Aorta (tissue), 5 donors: ENCODE results near the gene BTBD6. TPM values are rescaled to one million over a fixed set of nuclear protein-coding genes. Genes with fewer than 3 reads are reported as not detected.

Experiments used
- ATAC-seq: fragments of 200-7000 bp; cut with Tn5 transposase; one replicate; pipeline ENCODE4 v1.9.1; 2022; ENCODE audit warnings: moderate library complexity; ENCODE audit not compliant: low FRiP score
- DNase-seq, 2 donors: peaks; one replicate each; pipeline ENCODE4 v3.0.0-alpha.2; 2020
- H3K27ac ChIP-seq, 2 donors: one replicate each; pipeline ENCODE4 v1.5.1; 2013; ENCODE audit warnings: low read length in 2 of 2, mild to moderate bottlenecking in 2 of 2, moderate library complexity in 2 of 2, control low read depth in 1 of 2, inconsistent platforms in 1 of 2, low read depth in 1 of 2
- H3K27me3 ChIP-seq, 2 donors: one replicate each; pipeline ENCODE4 v1.6.1; 2013; ENCODE audit warnings: control low read depth in 1 of 2, low read length in 1 of 2, mild to moderate bottlenecking in 1 of 2, moderate library complexity in 1 of 2; ENCODE audit not compliant: insufficient read depth in 2 of 2, control insufficient read depth in 1 of 2
- H3K36me3 ChIP-seq, 2 donors: one replicate each; pipeline ENCODE4 v1.6.1; 2013; ENCODE audit warnings: control low read depth in 1 of 2, low read length in 1 of 2, mild to moderate bottlenecking in 1 of 2; ENCODE audit not compliant: insufficient read depth in 2 of 2, control insufficient read depth in 1 of 2
- H3K4me1 ChIP-seq, 2 donors: one replicate each; pipeline ENCODE4 v1.6.1; 2013; ENCODE audit warnings: low read length in 2 of 2, control low read depth in 1 of 2, mild to moderate bottlenecking in 1 of 2, moderate library complexity in 1 of 2; ENCODE audit not compliant: insufficient read depth in 2 of 2, control insufficient read depth in 1 of 2
- H3K4me3 ChIP-seq, 2 donors: one replicate each; pipeline ENCODE4 v1.5.1; 2013; ENCODE audit warnings: low read length in 2 of 2, control low read depth in 1 of 2, mild to moderate bottlenecking in 1 of 2
- H3K9me3 ChIP-seq: one replicate; pipeline ENCODE4 v1.6.1; 2013; ENCODE audit warnings: mild to moderate bottlenecking, low read length; ENCODE audit not compliant: control insufficient read depth
- WGBS, 2 donors: extraction: QIAGEN DNeasy Blood & Tissue Kit; methylation state at CpG; one replicate each; pipeline ENCODE4 v1.1.7; 2013; 5-methylcytosine and 5-hydroxymethylcytosine counted together
- intact Hi-C, 2 donors: fragments of 100-400 bp; cut with DNase I; formaldehyde crosslinking; loops; one replicate each; pipeline versions ENCODE4 v1.14.2 to v1.15.0; 2022
- polyA plus RNA-seq, 2 donors: library from polyadenylated mRNA; stranded (reverse); fragments of 200-250 nt; gene quantifications; one replicate each; pipeline ENCODE4 v1.2.3, GENCODE V29; 2013
- total RNA-seq, 2 donors: library from RNA; stranded (reverse); fragmentation: NEBNext Ultra II Directional; extraction: Animal tissue kit (Norgen Biotek cat#: 25700); gene quantifications; one replicate each; pipeline ENCODE4 v1.2.1, GENCODE V29; 2021
- donor health status: healthy with polysubstance abuse.
- donor health status: Bipolar disorder and iron deficiency.
- donor health status: DM: no; HTN: no; CAD: no.
- donor health status: DM: no; HTN: no; CAD: no.
- donor health status: DM: yes; HTN: yes; CAD: no.

BTBD6 gene
- total and polyA plus RNA-seq, 4 donors = 39.1 to 99.4 (median 42.8) TPM

DNA sequence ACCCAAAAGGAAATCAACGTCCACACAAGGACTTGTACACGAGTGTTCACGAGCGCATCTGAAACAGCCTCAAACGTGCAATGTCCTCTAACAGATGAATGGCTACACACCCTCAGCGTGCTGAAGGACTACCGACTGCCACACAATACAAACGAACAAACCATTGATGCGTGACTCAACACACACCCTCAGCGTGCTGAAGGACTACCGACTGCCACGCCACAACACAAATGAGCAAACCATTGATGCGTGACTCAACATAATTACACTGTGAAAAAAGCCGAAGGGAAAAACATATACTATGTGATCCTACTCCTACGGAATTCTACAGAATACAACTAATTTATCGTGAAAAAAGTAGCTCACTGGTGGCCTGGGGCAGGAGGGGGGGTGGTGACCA, 25.1 kb upstream of the BTBD6 start:
- ATAC-seq (no peak), DNase-seq (no peak)
- Histone ChIP-seq H3K4me1 (no peaks in the 10 kb centered on the region), H3K9me3 (no peaks in the 10 kb centered on the region), H3K27me3 (no peaks in the 10 kb centered on the region), H3K36me3 (peaks cover 0 to 5% of the 10 kb centered on the region in 2 donors), H3K27ac (no peak overlapping the region), H3K4me3 (no peak overlapping the region)
- intact Hi-C loops = no loop called here
- 92 to 94% methylated on average over 16 of the region's 16 CpGs for WGBS, 2 donors

DNA sequence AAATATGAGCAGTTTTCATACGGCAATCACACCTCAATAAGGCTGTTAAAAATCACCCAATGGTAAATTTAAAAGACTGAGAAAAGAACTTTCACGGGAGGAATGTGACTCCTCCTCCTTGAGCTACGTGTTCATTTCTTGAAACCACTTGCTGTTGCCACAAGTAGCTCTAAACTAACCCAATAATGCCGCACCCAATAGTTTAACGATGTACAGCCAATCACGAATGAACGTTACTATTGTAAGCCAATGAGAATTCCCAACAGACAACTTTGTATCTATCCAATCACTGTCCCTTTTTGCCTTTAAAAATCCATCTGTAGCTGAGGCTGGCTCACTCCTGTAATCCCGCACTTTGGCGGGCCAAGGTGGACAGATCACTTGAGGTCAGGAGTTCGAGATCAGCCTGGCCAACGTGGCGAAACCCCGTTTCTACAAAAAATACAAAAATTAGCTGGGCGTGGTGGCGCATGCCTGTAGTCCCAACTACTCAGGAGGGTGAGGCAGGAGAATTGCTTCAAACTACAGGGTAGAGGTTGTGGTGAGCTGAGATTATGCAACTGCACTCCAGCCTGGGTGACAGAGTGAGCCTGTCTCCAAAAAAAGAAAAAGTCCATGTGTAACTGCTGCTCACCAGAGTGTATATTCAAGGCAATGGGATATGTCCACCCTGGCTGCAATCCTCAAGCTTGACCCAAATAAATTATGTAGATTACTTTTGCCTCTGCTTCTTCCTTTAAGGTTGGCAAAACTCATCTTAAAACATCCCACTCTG, 24.4 kb upstream of the BTBD6 start:
- ATAC-seq (no peak), DNase-seq (no peak)
- intact Hi-C loops = no loop called here
- Histone ChIP-seq H3K4me1 (no peaks in the 10 kb centered on the region), H3K27ac (no peak overlapping the region), H3K36me3 (peaks cover 0 to 5% of the 10 kb centered on the region in 2 donors), H3K4me3 (no peak overlapping the region), H3K27me3 (no peaks in the 10 kb centered on the region), H3K9me3 (no peaks in the 10 kb centered on the region)
- 92 to 95% methylated on average over 15 of the region's 15 CpGs for WGBS, 2 donors

DNA sequence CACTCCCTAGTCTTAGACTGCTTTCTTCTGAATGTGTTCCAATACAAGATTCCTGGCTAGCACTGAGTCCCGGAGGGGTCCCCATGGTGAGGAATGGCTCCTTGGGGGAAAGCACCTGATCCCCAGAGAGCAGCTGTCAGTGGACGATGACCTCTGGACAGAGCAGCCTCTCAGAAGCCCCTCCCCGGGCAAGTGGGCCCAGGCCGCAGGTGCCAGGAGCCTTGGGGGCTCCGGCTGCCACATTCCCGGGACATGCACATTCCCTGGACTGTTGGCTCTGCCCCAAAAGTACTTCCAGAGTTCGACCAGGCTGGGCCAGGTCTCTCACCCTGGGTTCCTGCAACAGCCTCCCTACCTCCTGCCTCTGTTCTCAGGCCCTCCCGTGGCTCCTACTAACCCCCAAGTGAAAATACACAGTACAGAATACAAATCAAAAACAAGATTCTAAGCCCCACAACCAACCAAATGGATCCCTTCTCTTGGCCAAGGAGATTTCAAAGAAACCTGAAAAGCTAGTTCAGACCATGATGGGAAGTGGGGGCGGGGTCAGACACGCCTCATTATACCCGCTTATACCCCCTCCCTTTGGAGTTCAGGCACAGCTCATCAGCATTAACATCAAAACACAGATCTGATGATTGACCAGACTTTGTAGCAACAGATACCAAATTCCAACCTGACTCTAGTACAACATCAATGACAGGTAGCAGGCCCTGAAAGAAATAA, 23.3 kb upstream of the BTBD6 start:
- ATAC-seq = no peak
- H3K4me1 ChIP-seq = no peaks in the 10 kb centered on the region
- no peak overlapping the region for H3K4me3 ChIP-seq
- 83 to 86% methylated on average over 11 of the region's 11 CpGs for WGBS, 2 donors
- no peak overlapping the region for H3K27ac ChIP-seq
- H3K36me3 ChIP-seq = peaks cover 0 to 3% of the 10 kb centered on the region in 2 donors
- no peak for DNase-seq
- H3K27me3 ChIP-seq = no peaks in the 10 kb centered on the region
- intact Hi-C loops = no loop called here
- H3K9me3 ChIP-seq = no peaks in the 10 kb centered on the region

DNA sequence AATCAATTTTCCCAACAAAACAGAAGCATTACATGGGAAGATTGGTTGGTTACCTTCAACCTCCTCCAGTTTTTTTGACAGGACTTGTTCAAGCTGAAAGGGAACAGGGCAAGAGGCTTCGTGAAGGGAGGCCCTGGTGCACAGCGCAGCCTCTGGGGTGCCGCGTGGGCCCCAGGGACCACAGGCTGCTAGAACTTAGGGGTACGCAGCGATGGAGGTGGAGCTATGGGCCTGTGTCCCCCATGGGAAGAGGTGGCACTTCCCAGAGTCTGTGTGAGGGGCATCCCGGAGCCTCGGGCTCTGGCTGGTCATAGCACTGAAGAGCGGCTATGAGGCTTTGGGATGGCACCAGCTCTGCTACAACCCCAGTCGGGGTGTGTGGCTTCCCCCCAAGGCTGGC, 22.1 kb upstream of the BTBD6 start:
- H3K36me3 ChIP-seq = peaks cover 0 to 3% of the 10 kb centered on the region in 2 donors
- DNase-seq (no peak), ATAC-seq (peak; percentile 33)
- intact Hi-C loops = no loop called here
- no peak overlapping the region for H3K27ac ChIP-seq
- H3K9me3 ChIP-seq = no peaks in the 10 kb centered on the region
- no peaks in the 10 kb centered on the region for H3K4me1 ChIP-seq
- H3K4me3 ChIP-seq = no peak overlapping the region
- 98 to 99% methylated on average over 10 of the region's 10 CpGs for WGBS, 2 donors
- H3K27me3 ChIP-seq = no peaks in the 10 kb centered on the region

DNA sequence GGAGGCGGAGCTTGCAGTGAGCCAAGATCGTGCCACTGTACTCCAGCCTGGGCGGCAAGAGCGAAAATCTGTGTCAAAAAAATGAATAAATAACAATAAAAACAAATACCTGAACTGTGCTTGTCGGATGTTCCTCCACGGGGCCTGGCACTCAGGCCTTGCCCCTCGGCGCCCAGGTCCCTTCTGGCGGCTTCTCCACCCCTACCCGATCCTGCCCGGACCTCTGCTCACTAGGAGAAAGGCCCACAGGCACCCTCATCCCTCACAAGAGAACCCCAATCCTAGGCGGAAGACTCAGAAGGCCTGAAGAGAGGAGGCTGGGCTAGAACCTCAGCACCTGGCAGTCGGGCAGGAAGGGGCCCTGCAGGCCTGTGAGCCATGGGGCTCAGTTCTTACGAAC, 21.0 kb upstream of the BTBD6 start:
- Histone ChIP-seq H3K4me3 (no peak overlapping the region), H3K27me3 (no peaks in the 10 kb centered on the region), H3K9me3 (no peaks in the 10 kb centered on the region), H3K27ac (no peak overlapping the region), H3K4me1 (no peaks in the 10 kb centered on the region), H3K36me3 (peaks cover 0 to 3% of the 10 kb centered on the region in 2 donors)
- intact Hi-C loops = no loop called here
- WGBS, 2 donors = 98% methylated on average over 12 to 14 of the region's 14 CpGs
- ATAC-seq (no peak), DNase-seq (no peak)

DNA sequence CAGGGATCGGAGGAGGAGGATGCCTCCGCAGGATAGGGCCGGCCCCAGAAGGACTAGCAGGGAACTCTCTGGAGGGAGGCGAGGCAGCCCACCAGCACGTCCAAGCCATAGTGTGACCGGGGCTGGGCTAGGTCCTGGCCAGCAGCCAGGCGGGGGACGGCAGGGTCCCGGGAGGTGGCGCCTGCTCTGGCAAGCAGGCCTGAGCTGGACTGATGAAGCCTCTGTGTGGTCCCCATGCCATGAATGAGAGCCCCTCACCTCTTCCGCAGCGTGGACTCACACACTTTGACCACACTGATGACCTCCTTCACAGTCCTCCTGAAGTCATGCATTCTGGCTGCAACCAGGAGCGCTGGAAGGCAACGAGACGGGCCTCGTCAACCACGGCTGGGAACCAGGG, 19.8 kb upstream of the BTBD6 start:
- 69 to 71% methylated on average over 17 of the region's 17 CpGs for WGBS, 2 donors
- ATAC-seq = no peak
- Histone ChIP-seq H3K27ac (no peak overlapping the region), H3K4me1 (no peaks in the 10 kb centered on the region), H3K36me3 (peaks cover 0 to 3% of the 10 kb centered on the region in 2 donors), H3K9me3 (no peaks in the 10 kb centered on the region), H3K27me3 (no peaks in the 10 kb centered on the region), H3K4me3 (no peak overlapping the region)
- no peak for DNase-seq
- intact Hi-C loops = no loop called here

DNA sequence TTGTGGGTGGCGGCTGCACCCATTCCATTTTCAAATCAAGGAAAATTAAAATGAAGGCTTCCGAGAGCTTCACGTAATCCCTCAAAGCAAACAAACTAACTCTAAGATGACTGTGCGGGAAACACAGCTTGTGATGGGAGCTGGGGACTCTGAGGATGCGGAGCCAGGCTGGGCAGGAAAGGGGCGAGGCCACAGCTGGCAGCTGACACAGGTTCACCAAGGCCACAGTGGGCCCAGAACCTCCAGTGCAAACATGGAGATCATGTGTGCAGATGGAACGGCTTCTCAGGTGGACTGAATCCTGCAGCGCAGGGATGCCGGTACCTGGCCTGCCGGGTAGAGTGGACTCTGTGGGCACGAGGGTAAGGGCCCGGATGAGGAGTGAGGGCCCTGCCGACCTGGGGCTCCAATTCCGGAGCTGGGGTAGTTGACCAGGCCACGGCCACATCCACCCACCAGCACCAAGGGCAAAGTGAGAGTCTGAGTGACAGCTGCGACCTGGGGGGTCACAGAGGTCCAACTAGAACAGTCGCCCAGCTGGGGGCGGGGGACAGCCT, 19.2 kb upstream of the BTBD6 start:
- no peaks in the 10 kb centered on the region for H3K27me3 ChIP-seq
- H3K27ac ChIP-seq = no peak overlapping the region
- ATAC-seq = no peak
- no peak for DNase-seq
- no peaks in the 10 kb centered on the region for H3K9me3 ChIP-seq
- WGBS, 2 donors = 92 to 93% methylated on average over 18 of the region's 18 CpGs
- intact Hi-C loops = no loop called here
- no peaks in the 10 kb centered on the region for H3K4me1 ChIP-seq
- H3K4me3 ChIP-seq = no peak overlapping the region
- H3K36me3 ChIP-seq = peaks cover 0 to 3% of the 10 kb centered on the region in 2 donors

DNA sequence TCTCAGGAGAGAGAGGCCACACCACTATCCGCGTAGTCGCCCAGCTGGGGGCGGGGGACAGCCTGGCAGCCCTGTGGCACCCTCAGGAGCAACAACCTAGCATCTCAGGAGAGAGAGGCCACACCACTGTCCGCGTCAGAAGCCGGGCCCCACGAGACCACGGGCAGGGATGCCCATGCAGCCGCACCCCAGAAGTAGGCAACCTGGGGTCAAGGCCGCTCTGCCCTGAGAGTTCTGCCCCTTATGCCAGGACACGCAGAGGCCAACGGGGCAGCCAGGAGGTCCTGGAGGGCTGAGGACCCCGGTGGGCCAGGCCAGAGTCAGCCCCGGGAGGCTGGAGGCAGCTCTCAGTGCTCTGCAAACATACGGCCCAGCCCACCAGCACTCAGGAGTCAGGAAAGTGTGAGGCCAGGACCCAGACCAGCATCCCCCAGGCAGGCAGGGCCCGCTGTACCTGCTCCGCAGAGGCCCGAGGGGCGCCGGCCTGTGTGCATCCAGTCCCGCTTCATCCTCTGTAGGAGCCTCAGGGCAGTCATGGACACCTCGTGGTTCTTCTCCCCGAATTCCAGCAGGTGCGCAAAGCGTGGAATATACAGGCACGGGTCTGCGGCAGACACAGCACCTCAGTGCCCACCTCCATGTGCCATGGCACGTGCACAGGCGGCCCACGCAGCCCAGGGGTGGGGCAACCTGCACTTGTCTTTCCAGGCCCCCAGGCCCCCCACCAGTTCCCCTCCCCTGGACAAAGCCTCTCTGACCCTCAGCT, 7.3 kb upstream of the BTBD6 start:
- no peaks in the 10 kb centered on the region for H3K9me3 ChIP-seq
- ATAC-seq (no peak), DNase-seq (no peak)
- no peaks in the 10 kb centered on the region for H3K4me1 ChIP-seq
- H3K4me3 ChIP-seq = no peak overlapping the region
- WGBS, 2 donors = 93 to 96% methylated on average over 27 of the region's 31 CpGs
- no peaks in the 10 kb centered on the region for H3K27me3 ChIP-seq
- H3K27ac ChIP-seq = no peak overlapping the region
- intact Hi-C loops = loop anchor here in 1 of 2 donors (10.0 kb wide), 1 partner anchor 64 kb away; the partner anchor contains the start of gene BRF1
- H3K36me3 ChIP-seq = no peaks in the 10 kb centered on the region
